WTC11 (cell line): ENCODE data around the gene MAST1. TPM values are rescaled to one million over a fixed set of nuclear protein-coding genes. Genes with fewer than 3 reads are reported as not detected.

Experiments used
- ATAC-seq: fragments of 200-7000 bp; cut with Tn5 transposase; 2 replicates; pipeline ENCODE4 v1.10.0; 2021; ENCODE audit warnings: mild to moderate bottlenecking, moderate library complexity
- CTCF ChIA-PET: fragments of 300-600 bp; sonication (Branson Sonifier 250); formaldehyde crosslinking; loops from one replicate; lab custom pipeline; 2021; ENCODE audit warnings: antibody characterized with exemption; lab: Charles Lee
- POLR2A ChIA-PET: fragments of 350-600 bp; sonication (Branson Sonifier 250); formaldehyde crosslinking; loops from one replicate; lab custom pipeline; 2021; ENCODE audit warnings: antibody characterized with exemption; lab: Charles Lee
- DNase-seq: peaks from one replicate; pipeline ENCODE4 v3.0.0; 2021; ENCODE audit warnings: low spot score
- H3K27ac Mint-ChIP-seq: 2 replicates; pipeline ENCODE4 v1.8.0; 2021; ENCODE audit warnings: mixed read lengths
- H3K27me3 Mint-ChIP-seq: 2 replicates; pipeline ENCODE4 v1.8.0; 2021; ENCODE audit warnings: low read depth, mild to moderate bottlenecking, moderate library complexity, mixed read lengths
- H3K36me3 Mint-ChIP-seq: 2 replicates; pipeline ENCODE4 v1.8.0; 2021; ENCODE audit warnings: mixed read lengths
- H3K4me1 Mint-ChIP-seq: 2 replicates; pipeline ENCODE4 v1.8.0; 2022; ENCODE audit warnings: mixed read lengths
- H3K4me3 Mint-ChIP-seq: 2 replicates; pipeline ENCODE4 v1.8.0; 2021; ENCODE audit warnings: mild to moderate bottlenecking, moderate library complexity, mixed read lengths
- H3K9me3 Mint-ChIP-seq: 2 replicates; pipeline ENCODE4 v1.8.0; 2021; ENCODE audit warnings: mixed read lengths
- AFF4 ChIP-seq: sonication (generic); formaldehyde crosslinking; IDR thresholded peaks from 2 replicates; pipeline ENCODE4 v1.8.1; 2023; ENCODE audit warnings: mild to moderate bottlenecking, missing genetic modification reagents, borderline replicate concordance
- FOXK1 ChIP-seq: sonication (generic); formaldehyde crosslinking; IDR thresholded peaks from 2 replicates; pipeline ENCODE4 v1.8.0; 2022; ENCODE audit warnings: mild to moderate bottlenecking, moderate library complexity, missing genetic modification reagents
- GRHL2 ChIP-seq: fragments of 250-450 bp; sonication (Bioruptor Pico); IDR thresholded peaks from 2 replicates; pipeline ENCODE4 v1.8.0; 2022; ENCODE audit warnings: mild to moderate bottlenecking, moderate library complexity; ENCODE audit not compliant: insufficient replicate concordance, severe bottlenecking
- MAX ChIP-seq: sonication (generic); formaldehyde crosslinking; IDR thresholded peaks from 2 replicates; pipeline ENCODE4 v1.8.0; 2022; ENCODE audit warnings: mild to moderate bottlenecking, missing genetic modification reagents
- MXD4 ChIP-seq: fragments of 250-450 bp; sonication (Bioruptor Pico); IDR thresholded peaks from 2 replicates; pipeline ENCODE4 v1.8.0; 2021; ENCODE audit warnings: mild to moderate bottlenecking, moderate library complexity, borderline replicate concordance
- NFATC4 ChIP-seq: fragments of 250-450 bp; sonication (Bioruptor Pico); IDR thresholded peaks from 2 replicates; pipeline ENCODE4 v1.9.0; 2021; ENCODE audit warnings: mild to moderate bottlenecking
- SP1 ChIP-seq: sonication (generic); formaldehyde crosslinking; conservative IDR thresholded peaks from 2 replicates; pipeline ENCODE4 v1.8.1; 2022; ENCODE audit warnings: missing genetic modification reagents
- USF1 ChIP-seq: sonication (generic); formaldehyde crosslinking; IDR thresholded peaks from 2 replicates; pipeline ENCODE4 v1.8.0; 2022; ENCODE audit warnings: mild to moderate bottlenecking, missing genetic modification reagents
- ZNF121 ChIP-seq: sonication (generic); formaldehyde crosslinking; IDR thresholded peaks from 2 replicates; pipeline ENCODE4 v1.8.0; 2023; ENCODE audit warnings: missing genetic modification reagents
- total RNA-seq: library from RNA; stranded (reverse); gene quantifications from 3 replicates; pipeline ENCODE4 v1.2.3, GENCODE V29; 2021

The MAST1 gene
- total RNA-seq, 1 experiment from 2014 or later = 24.3 TPM

DNA sequence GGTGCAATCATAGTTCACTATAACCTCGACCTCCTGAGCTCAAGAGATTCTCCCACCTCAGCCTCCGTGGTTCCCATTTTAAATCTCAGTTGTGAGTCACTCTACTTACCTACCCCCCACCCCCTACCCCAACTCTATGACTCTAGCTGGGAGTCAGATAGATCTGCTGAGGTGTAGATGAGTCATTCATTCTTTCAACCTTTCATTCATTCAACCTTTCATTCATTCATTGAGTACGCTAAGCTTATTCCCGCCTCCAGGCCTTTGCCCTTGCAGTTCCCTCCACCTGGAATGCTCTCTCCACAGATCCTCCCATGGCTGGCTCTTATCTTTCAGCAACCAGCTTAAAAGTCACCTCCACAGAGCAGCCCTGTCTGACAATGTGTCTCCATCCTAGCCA lies 1.1 kb upstream of the MAST1 start (continued):
- TF ChIP-seq AFF4 (CRISPR knock-in tag) (no peak), MXD4 (CRISPR knock-in tag) (no peak), USF1 (CRISPR knock-in tag) (no peak), GRHL2 (CRISPR knock-in tag) (no peak)

GRCh38 chr19:12838886-12839756 lies 806 bp downstream of the MAST1 start:
- H3K27ac Mint-ChIP-seq = peak overlapping the region; percentile 61; the same call in 1 of the 2 replicates
- no peaks in the 10 kb centered on the region for H3K9me3 Mint-ChIP-seq
- ChIA-PET POLR2A (interaction anchor here (0.6 kb wide), 1 partner anchor 98 kb away, joined by 3 read pairs; no protein-coding TSS in a partner anchor), CTCF (interaction anchor here (0.9 to 1.7 kb wide), 3 partner anchors 8 to 73 kb away, joined by 5 to 8 read pairs (median 5); no protein-coding TSS in a partner anchor)
- peaks cover 39% of the 10 kb centered on the region for H3K27me3 Mint-ChIP-seq
- TF ChIP-seq FOXK1 (CRISPR knock-in tag) = no peak
- 0 out of 2 replicates have a peak, but pooled peaks have one; percentile 2 for TF ChIP-seq ZNF121 (CRISPR knock-in tag)
- H3K36me3 Mint-ChIP-seq = peaks cover 5% of the 10 kb centered on the region
- peak overlapping the region; percentile 79 for H3K4me3 Mint-ChIP-seq
- no peak for DNase-seq
- peaks cover 42% of the 10 kb centered on the region for H3K4me1 Mint-ChIP-seq
- no peak for ATAC-seq

DNA sequence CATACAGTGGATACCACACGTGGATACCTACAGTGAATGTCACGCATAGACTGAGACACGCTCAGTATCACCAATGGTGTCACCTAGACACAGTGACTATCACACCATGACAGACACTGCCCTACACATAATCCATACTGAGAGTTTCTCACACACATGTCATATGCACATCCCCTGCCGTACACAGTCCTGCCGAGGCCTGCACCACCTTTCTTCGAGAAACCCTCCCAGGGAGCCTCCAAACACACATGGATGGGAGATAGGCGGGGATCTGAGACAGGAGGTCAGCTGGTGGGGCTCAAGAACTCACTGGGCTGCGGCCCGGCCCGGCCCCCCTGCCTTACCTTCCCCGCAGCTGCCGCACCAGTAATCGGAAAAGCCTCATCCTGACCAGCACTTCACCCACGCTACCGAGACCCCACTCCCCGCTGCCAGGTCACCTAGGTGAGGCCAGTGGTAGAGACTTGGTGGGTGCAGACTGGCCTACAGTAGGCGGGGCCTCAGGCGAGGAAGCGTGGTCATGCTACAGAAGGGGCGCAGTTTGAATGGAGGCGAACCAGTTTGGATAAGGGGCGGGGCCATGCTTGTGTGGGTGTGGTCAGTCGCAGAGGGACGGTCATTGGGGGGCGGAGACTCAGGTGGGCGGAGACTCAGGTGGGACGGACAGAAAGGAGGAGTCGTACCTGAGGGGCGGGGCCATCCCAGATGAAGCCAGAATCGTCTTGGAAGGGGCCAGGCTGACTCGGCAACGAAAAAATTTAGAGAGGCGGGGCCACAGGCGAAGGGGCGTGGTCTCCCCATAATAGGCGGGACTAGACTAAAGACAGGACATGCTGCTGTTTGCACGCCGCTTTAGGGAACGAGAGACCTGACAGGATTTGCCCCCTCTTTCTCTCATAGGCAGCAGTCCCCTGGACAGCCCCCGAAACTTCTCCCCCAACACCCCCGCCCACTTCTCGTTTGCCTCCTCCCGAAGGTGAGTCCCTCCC lies 2.1 kb downstream of the MAST1 start:
- H3K36me3 Mint-ChIP-seq = peaks cover 5% of the 10 kb centered on the region
- POLR2A ChIA-PET = no interaction called here
- peaks cover 27% of the 10 kb centered on the region for H3K27me3 Mint-ChIP-seq
- ATAC-seq (peak; percentile 80), DNase-seq (peak; percentile 100)
- peak overlapping the region; percentile 79 for H3K4me3 Mint-ChIP-seq
- peaks cover 36% of the 10 kb centered on the region for H3K4me1 Mint-ChIP-seq
- no peaks in the 10 kb centered on the region for H3K9me3 Mint-ChIP-seq
- TF ChIP-seq MAX (CRISPR knock-in tag) (peak; percentile 21; the same call in 1 of the 2 replicates), SP1 (CRISPR knock-in tag) (peak; percentile 71), NFATC4 (CRISPR knock-in tag) (no peak)
- TF ChIP-seq, all 79 proteins: peak for 2
- CTCF ChIA-PET = interaction anchor here (0.6 to 1.7 kb wide), 3 partner anchors 7 to 1705 kb away, joined by 5 read pairs; no protein-coding TSS in a partner anchor
- peak overlapping the region; percentile 99 for H3K27ac Mint-ChIP-seq

- Mint-ChIP-seq H3K36me3 (peaks cover 5% of the 10 kb centered on the region), H3K4me1 (peaks cover 36% of the 10 kb centered on the region), H3K27ac (peak overlapping the region; percentile 99), H3K27me3 (peaks cover 20% of the 10 kb centered on the region), H3K9me3 (no peaks in the 10 kb centered on the region), H3K4me3 (peak overlapping the region; percentile 79)
- CTCF ChIA-PET = interaction anchor here (0.7 kb wide), 1 partner anchor 1706 kb away, joined by 5 read pairs; no protein-coding TSS in a partner anchor
- DNase-seq = peak; percentile 98
- TF ChIP-seq SP1 (CRISPR knock-in tag) = no peak
- TF ChIP-seq ZNF121 (CRISPR knock-in tag) = peak; percentile 100
- peak; percentile 71 for ATAC-seq
- POLR2A ChIA-PET = no interaction called here
These were observed 2.8 kb downstream of the MAST1 start for GRCh38 chr19:12841094-12841493.
